SK-N-SH (cell line): Measurements from ENCODE around the gene ATF6B. TPM values are rescaled to one million over a fixed set of nuclear protein-coding genes. Genes with fewer than 3 reads are reported as not detected.

Source experiments
- CTCF ChIA-PET: fragments of 300-600, 350-600 bp; formaldehyde crosslinking; extraction: SDS; loops from one replicate; lab custom pipeline; 2021; lab: Yijun Ruan, JAX
- POLR2A ChIA-PET: fragments of 350-600 bp; sonication (Branson Sonifier 250); formaldehyde crosslinking; extraction: SDS; loops from one replicate; lab custom pipeline; 2020; ENCODE audit warnings: antibody characterized with exemption, inconsistent platforms; lab: Yijun Ruan, JAX
- DNase-seq: peaks from one replicate; pipeline ENCODE4 v3.0.0; 2012
- H2AFZ ChIP-seq: fragments of 200-600 bp; sonication (generic); 2 replicates; pipeline ENCODE4 v1.8.1; 2016; ENCODE audit warnings: antibody characterized with exemption, mild to moderate bottlenecking, low read depth
- H3F3A ChIP-seq: fragments of 200-600 bp; sonication (generic); replicated peaks from 2 replicates; pipeline ENCODE3; 2016; ENCODE audit warnings: antibody characterized with exemption, mild to moderate bottlenecking; ENCODE audit not compliant: insufficient read depth
- H3K27ac ChIP-seq, 2 experiments: fragments of 200-500 bp in 1 of 2; fragments of 200-600 bp in 1 of 2; sonication (Bioruptor generic) in 1 of 2; sonication (generic), shearing (Covaris generic) in 1 of 2; 2 replicates each; pipeline versions ENCODE4 v1.5.1 to v1.6.1; 2014 to 2016; ENCODE audit warnings: low read depth in 2 of 2, inconsistent platforms in 1 of 2, low read length in 1 of 2, mild to moderate bottlenecking in 1 of 2, mixed read lengths in 1 of 2
- H3K27me3 ChIP-seq: fragments of 200-600 bp; sonication (generic), shearing (Covaris generic); 2 replicates; pipeline ENCODE4 v1.6.1; 2016; ENCODE audit warnings: mixed run types; ENCODE audit not compliant: insufficient read depth
- H3K36me3 ChIP-seq, 2 experiments: fragments of 200-500 bp in 1 of 2; fragments of 200-600 bp in 1 of 2; sonication (Bioruptor generic) in 1 of 2; sonication (generic) in 1 of 2; replicated peaks in 1 of 2; 2 replicates each; pipeline versions ENCODE3 to v1.5.1; 2014 to 2016; ENCODE audit warnings: low read length in 1 of 2, mild to moderate bottlenecking in 1 of 2; ENCODE audit not compliant: insufficient read depth in 2 of 2, control insufficient read depth in 1 of 2
- H3K4me1 ChIP-seq, 2 experiments: fragments of 200-500 bp in 1 of 2; fragments of 200-600 bp in 1 of 2; sonication (Bioruptor generic) in 1 of 2; sonication (generic), shearing (Covaris generic) in 1 of 2; 2 replicates each; pipeline versions ENCODE4 v1.5.1 to v1.6.1; 2014 to 2016; ENCODE audit warnings: low read depth in 1 of 2, low read length in 1 of 2, mixed run types in 1 of 2; ENCODE audit not compliant: insufficient read depth in 2 of 2, control insufficient read depth in 1 of 2
- H3K4me2 ChIP-seq: fragments of 200-600 bp; sonication (generic), shearing (Covaris generic); 2 replicates; pipeline ENCODE4 v1.6.1; 2017; ENCODE audit warnings: mixed run types
- H3K4me3 ChIP-seq, 2 experiments: fragments of 200-500 bp in 1 of 2; fragments of 200-600 bp in 1 of 2; sonication (Bioruptor generic) in 1 of 2; sonication (generic), shearing (Covaris generic) in 1 of 2; 2 replicates each; pipeline versions ENCODE4 v1.5.1 to v1.8.1; 2014 to 2016; ENCODE audit warnings: low read depth in 2 of 2, inconsistent platforms in 1 of 2, low read length in 1 of 2, mild to moderate bottlenecking in 1 of 2, mixed read lengths in 1 of 2, moderate library complexity in 1 of 2
- H3K79me2 ChIP-seq: fragments of 200-600 bp; sonication (generic); 2 replicates; pipeline ENCODE4 v1.8.1; 2017; ENCODE audit warnings: mild to moderate bottlenecking; ENCODE audit not compliant: insufficient read depth
- H3K9ac ChIP-seq: fragments of 200-600 bp; sonication (generic); 2 replicates; pipeline ENCODE4 v1.6.1; 2017; ENCODE audit warnings: mixed run types
- H3K9me2 ChIP-seq: fragments of 200-600 bp; sonication (generic); 2 replicates; pipeline ENCODE4 v1.6.1; 2017; ENCODE audit warnings: mixed run types
- H3K9me3 ChIP-seq: fragments of 200-600 bp; sonication (generic); 2 replicates; pipeline ENCODE4 v1.6.1; 2017; ENCODE audit warnings: mixed run types, mild to moderate bottlenecking, moderate library complexity
- H4K20me1 ChIP-seq: fragments of 200-600 bp; sonication (generic); 2 replicates; pipeline ENCODE4 v1.6.1; 2017; ENCODE audit warnings: mild to moderate bottlenecking, mixed run types; ENCODE audit not compliant: insufficient read depth
- CHD2 ChIP-seq: fragments of 150-350 bp; IDR thresholded peaks from 2 replicates; pipeline ENCODE4 v1.6.1; 2018; ENCODE audit warnings: low read length; ENCODE audit not compliant: partially characterized antibody
- CTCF ChIP-seq: fragments of 200-600 bp; sonication (generic); IDR thresholded peaks from 2 replicates; pipeline ENCODE4 v1.6.1; 2017; ENCODE audit warnings: antibody characterized with exemption, mild to moderate bottlenecking, moderate library complexity
- EP300 ChIP-seq, 2 experiments: IDR thresholded peaks; 2 replicates each; pipeline versions ENCODE4 v1.4.0 to v1.6.1; 2012; ENCODE audit warnings: borderline replicate concordance in 1 of 2, low read depth in 1 of 2, low read length in 1 of 2
- EZH2phosphoT487 ChIP-seq: fragments of 200-600 bp; sonication (generic); IDR thresholded peaks from 2 replicates; pipeline ENCODE4 v1.6.1; 2017; ENCODE audit warnings: low read depth, mixed run types, mild to moderate bottlenecking, antibody characterized with exemption, moderate library complexity, borderline replicate concordance
- FOXM1 ChIP-seq: IDR thresholded peaks from 2 replicates; pipeline ENCODE4 v1.4.0; 2012; ENCODE audit warnings: low read depth, mild to moderate bottlenecking
- GABPA ChIP-seq: IDR thresholded peaks from 2 replicates; pipeline ENCODE4 v1.4.0; 2012; ENCODE audit warnings: low read depth, mild to moderate bottlenecking
- GATA2 ChIP-seq: sonication (generic); formaldehyde crosslinking; IDR thresholded peaks from 2 replicates; pipeline ENCODE4 v1.5.0; 2020; ENCODE audit warnings: mild to moderate bottlenecking, missing genetic modification reagents
- JUND ChIP-seq: IDR thresholded peaks from 2 replicates; pipeline ENCODE4 v1.4.0; 2012
- MEF2A ChIP-seq: IDR thresholded peaks from 2 replicates; pipeline ENCODE4 v1.4.0; 2012; ENCODE audit warnings: low read depth, borderline replicate concordance
- MXI1 ChIP-seq: IDR thresholded peaks from 2 replicates; pipeline ENCODE4 v1.6.1; 2012; ENCODE audit warnings: mild to moderate bottlenecking, low read depth, low read length, improper control_type of control experiment
- NFIC ChIP-seq: IDR thresholded peaks from 2 replicates; pipeline ENCODE4 v1.4.0; 2012; ENCODE audit warnings: borderline replicate concordance
- NRF1 ChIP-seq: IDR thresholded peaks from 2 replicates; pipeline ENCODE4 v1.6.1; 2012; ENCODE audit warnings: low read depth, mild to moderate bottlenecking, low read length
- RCOR1 ChIP-seq: fragments of 150-350 bp; IDR thresholded peaks from 2 replicates; pipeline ENCODE4 v1.6.1; 2017; ENCODE audit warnings: antibody characterized with exemption, low read length
- TAF1 ChIP-seq: IDR thresholded peaks from 2 replicates; pipeline ENCODE4 v1.6.1; 2012; ENCODE audit warnings: low read depth, mild to moderate bottlenecking, low read length, moderate library complexity, borderline replicate concordance
- USF2 ChIP-seq: fragments of 150-350 bp; IDR thresholded peaks from 2 replicates; pipeline ENCODE4 v1.6.1; 2017; ENCODE audit warnings: antibody characterized with exemption, low read length, low read depth, borderline replicate concordance
- YY1 ChIP-seq: IDR thresholded peaks from 2 replicates; pipeline ENCODE4 v1.4.0; 2012; ENCODE audit warnings: low read depth, mild to moderate bottlenecking
- ZBTB33 ChIP-seq: IDR thresholded peaks from 2 replicates; pipeline ENCODE4 v1.4.0; 2012; ENCODE audit warnings: low read depth, borderline replicate concordance
- WGBS: methylation state at CpG from one replicate; pipeline ENCODE4 v1.1.6; 2017; ENCODE audit warnings: low lambda C conversion rate; 5-methylcytosine and 5-hydroxymethylcytosine counted together
- polyA plus RNA-seq, 3 experiments: library from polyadenylated mRNA; depleted of rRNA; stranded (reverse); fragments of >200 nt; gene quantifications; 2 replicates each; pipeline ENCODE4 v1.2.3, GENCODE V29; 2012

The ATF6B gene
- polyA plus RNA-seq, 1 of the 3 experiments (the other 2 are of a cell fraction): 61.3 TPM

GRCh38 chr6:32174416-32174815 is 46.4 kb upstream of the ATF6B start:
- Histone ChIP-seq H3K36me3 (peaks cover 0 to 15% of the 10 kb centered on the region in 2 experiments), H3K4me1 (peaks cover 11 to 36% of the 10 kb centered on the region in 2 experiments; a peak in 3 of 4 replicates), H3K27ac (0 out of 4 replicates have a peak overlapping the region, but pooled peaks of 1 of the 2 experiments have one; percentile 17), H3K4me2 (peak overlapping the region; percentile 81), H3K4me3 (peak overlapping the region in 1 of 2 experiments; percentile 84; a peak in 2 of 4 replicates), H4K20me1 (no peaks in the 10 kb centered on the region), H2AFZ (no peak overlapping the region), H3K9me2 (no peaks in the 10 kb centered on the region), H3K9ac (no peak overlapping the region), H3K79me2 (peaks cover 53% of the 10 kb centered on the region), H3F3A (peaks cover 13% of the 10 kb centered on the region), H3K27me3 (no peaks in the 10 kb centered on the region), H3K9me3 (no peaks in the 10 kb centered on the region)
- POLR2A ChIA-PET: no interaction called here
- no peak for DNase-seq
- WGBS: 88% methylated on average over 1 of the region's 1 CpG
- CTCF ChIA-PET: no interaction called here
- no peak for TF ChIP-seq FOXM1
- TF ChIP-seq CHD2: no peak
- TF ChIP-seq YY1: no peak
- TF ChIP-seq USF2: no peak
- TF ChIP-seq TAF1: no peak
- no peak for TF ChIP-seq EP300 (IDR thresholded peaks at IDR 0.05; ENCODE audit: borderline replicate concordance in 1 of 2, low read depth in 1 of 2, low read length in 1 of 2)
- no peak for TF ChIP-seq NRF1

- TF ChIP-seq GABPA (no peak), YY1 (no peak), FOXM1 (no peak), NFIC (no peak), JUND (no peak), RCOR1 (no peak), EZH2phosphoT487 (no peak), EP300 (IDR thresholded peaks at IDR 0.05; ENCODE audit: borderline replicate concordance in 1 of 2, low read depth in 1 of 2, low read length in 1 of 2) (no peak), ZBTB33 (no peak), MEF2A (no peak), NRF1 (no peak), CTCF (no peak), GATA2 (CRISPR knock-in tag) (no peak), MXI1 (no peak)
- Histone ChIP-seq H2AFZ (no peak overlapping the region), H3K4me2 (no peak overlapping the region), H3K4me1 (peaks cover 8 to 28% of the 10 kb centered on the region in 2 experiments; a peak in 3 of 4 replicates), H3K4me3 (no peak overlapping the region), H3K9me2 (no peaks in the 10 kb centered on the region), H3K27me3 (no peaks in the 10 kb centered on the region), H3K27ac (no peak overlapping the region; a peak in 1 of 4 replicates), H3K36me3 (peaks cover 0 to 27% of the 10 kb centered on the region in 2 experiments), H3K9me3 (no peaks in the 10 kb centered on the region), H3F3A (peaks cover 13% of the 10 kb centered on the region), H4K20me1 (no peaks in the 10 kb centered on the region), H3K9ac (no peak overlapping the region), H3K79me2 (peaks cover 42% of the 10 kb centered on the region)
- POLR2A ChIA-PET: no interaction called here
- 97% methylated on average over 3 of the region's 4 CpGs for WGBS
- CTCF ChIA-PET: interaction anchor here (2.4 kb wide), 1 partner anchor 55 kb away, joined by 5 read pairs; no protein-coding TSS in a partner anchor
- DNase-seq: no peak
These were observed 45.1 kb upstream of the ATF6B start for GRCh38 chr6:32173051-32173727.
